GM23338 (cell line): ENCODE measurements around the gene RAB25. TPM values are rescaled to one million over a fixed set of nuclear protein-coding genes. Genes with fewer than 3 reads are reported as not detected.
A peak's percentile ranks its signal among the peaks of the same experiment; 100 is the strongest.

Experiments
- ATAC-seq: fragments of 200-7000 bp; cut with Tn5 transposase; 3 replicates; pipeline ENCODE4 v1.9.1; 2020
- DNase-seq: peaks from one replicate; pipeline ENCODE4 v3.0.0-alpha.2; 2015; ENCODE audit warnings: low spot score
- H2AFZ ChIP-seq: fragments of 200-600 bp; sonication (generic); 2 replicates; pipeline ENCODE4 v1.8.0; 2016; ENCODE audit warnings: antibody characterized with exemption, mild to moderate bottlenecking, moderate library complexity
- H3F3A ChIP-seq: fragments of 200-600 bp; sonication (generic); replicated peaks from 2 replicates; pipeline ENCODE4 v1.8.0; 2017; ENCODE audit warnings: antibody characterized with exemption, mixed run types, low read depth
- H3K27ac ChIP-seq: fragments of 200-600 bp; sonication (generic); 2 replicates; pipeline ENCODE4 v1.6.1; 2016; ENCODE audit warnings: low read depth
- H3K27me3 ChIP-seq: fragments of 200-600 bp; sonication (generic); 2 replicates; pipeline ENCODE4 v1.8.0; 2016; ENCODE audit warnings: mild to moderate bottlenecking, mixed run types, moderate library complexity; ENCODE audit not compliant: insufficient read depth
- H3K36me3 ChIP-seq: fragments of 200-600 bp; sonication (generic); 2 replicates; pipeline ENCODE4 v1.8.0; 2016; ENCODE audit warnings: mild to moderate bottlenecking; ENCODE audit not compliant: insufficient read depth
- H3K4me1 ChIP-seq: fragments of 200-600 bp; sonication (generic); 2 replicates; pipeline ENCODE4 v1.8.0; 2016; ENCODE audit warnings: mild to moderate bottlenecking, moderate library complexity; ENCODE audit not compliant: insufficient read depth
- H3K4me2 ChIP-seq: fragments of 200-600 bp; sonication (generic); 2 replicates; pipeline ENCODE4 v1.7.1; 2017; ENCODE audit warnings: mixed run types
- H3K4me3 ChIP-seq: fragments of 200-600 bp; sonication (generic); 2 replicates; pipeline ENCODE4 v1.6.1; 2016; ENCODE audit warnings: mixed run types
- H3K79me2 ChIP-seq: fragments of 200-600 bp; sonication (generic); replicated peaks from 2 replicates; pipeline ENCODE4 v1.8.0; 2017; ENCODE audit warnings: mild to moderate bottlenecking; ENCODE audit not compliant: insufficient read depth
- H3K9me2 ChIP-seq: fragments of 200-600 bp; sonication (generic); 2 replicates; pipeline ENCODE4 v1.8.0; 2017; ENCODE audit not compliant: insufficient read depth
- H4K20me1 ChIP-seq: fragments of 200-600 bp; sonication (generic); replicated peaks from 2 replicates; pipeline ENCODE4 v1.8.0; 2017; ENCODE audit warnings: mild to moderate bottlenecking; ENCODE audit not compliant: insufficient read depth
- H3K27ac Mint-ChIP-seq: 2 replicates; pipeline ENCODE4 v1.8.0; 2020; ENCODE audit warnings: inconsistent platforms, mild to moderate bottlenecking, moderate library complexity, mixed read lengths
- H3K27me3 Mint-ChIP-seq: 3 replicates; pipeline ENCODE4 v1.8.0; 2022; ENCODE audit warnings: low read depth, mild to moderate bottlenecking, moderate library complexity, mixed read lengths, inconsistent platforms; ENCODE audit not compliant: insufficient read depth, poor library complexity
- H3K36me3 Mint-ChIP-seq: 3 replicates; pipeline ENCODE4 v1.8.0; 2021; ENCODE audit warnings: low read depth, mild to moderate bottlenecking, inconsistent platforms, moderate library complexity, mixed read lengths
- H3K4me1 Mint-ChIP-seq: 3 replicates; pipeline ENCODE4 v1.8.0; 2020; ENCODE audit warnings: mild to moderate bottlenecking, inconsistent platforms, mixed read lengths
- H3K4me3 Mint-ChIP-seq: 3 replicates; pipeline ENCODE4 v1.8.0; 2021; ENCODE audit warnings: moderate library complexity, mild to moderate bottlenecking, inconsistent platforms, mixed read lengths
- H3K9me3 Mint-ChIP-seq: 3 replicates; pipeline ENCODE4 v1.8.0; 2020; ENCODE audit warnings: moderate library complexity, mild to moderate bottlenecking, inconsistent platforms, mixed read lengths
- CREB1 ChIP-seq: fragments of 250-450 bp; sonication (Bioruptor Pico); IDR thresholded peaks from 2 replicates; pipeline ENCODE4 v1.5.0; 2020; ENCODE audit warnings: low read depth, mild to moderate bottlenecking, moderate library complexity
- EZH2 ChIP-seq: fragments of 200-600 bp; sonication (generic); IDR thresholded peaks from one replicate; pipeline ENCODE4 v1.8.0; 2017; ENCODE audit warnings: antibody characterized with exemption, mild to moderate bottlenecking, low read depth; ENCODE audit not compliant: unreplicated experiment
- JUNB ChIP-seq: IDR thresholded peaks from one replicate; pipeline ENCODE4 v1.6.1; 2016; ENCODE audit warnings: antibody characterized with exemption; ENCODE audit not compliant: unreplicated experiment
- NANOG ChIP-seq: IDR thresholded peaks from 2 replicates; pipeline ENCODE4 v1.6.1; 2016; ENCODE audit warnings: antibody characterized with exemption, borderline replicate concordance
- POLR2AphosphoS5 ChIP-seq: IDR thresholded peaks from 2 replicates; pipeline ENCODE4 v1.6.1; 2016; ENCODE audit warnings: antibody characterized with exemption, low read depth
- REST ChIP-seq: IDR thresholded peaks from one replicate; pipeline ENCODE4 v1.6.1; 2018; ENCODE audit warnings: antibody characterized with exemption; ENCODE audit not compliant: unreplicated experiment
- STAT1 ChIP-seq: IDR thresholded peaks from one replicate; pipeline ENCODE4 v1.6.1; 2016; ENCODE audit warnings: antibody characterized with exemption; ENCODE audit not compliant: unreplicated experiment
- ZNF114 ChIP-seq: fragments of 250-450 bp; sonication (Bioruptor Pico); IDR thresholded peaks from 2 replicates; pipeline ENCODE4 v1.5.0; 2020; ENCODE audit warnings: mild to moderate bottlenecking, moderate library complexity
- ZNF331 ChIP-seq: fragments of 250-450 bp; sonication (Bioruptor Pico); IDR thresholded peaks from 2 replicates; pipeline ENCODE4 v1.5.0; 2020; ENCODE audit warnings: low read depth, mild to moderate bottlenecking, moderate library complexity
- ZNF462 ChIP-seq: fragments of 250-450 bp; sonication (Bioruptor Pico); IDR thresholded peaks from 2 replicates; pipeline ENCODE4 v1.5.0; 2020; ENCODE audit warnings: mild to moderate bottlenecking, moderate library complexity
- polyA plus RNA-seq: library from polyadenylated mRNA; unstranded; fragments of >200 nt; fragmentation: Nextera tagmentation; extraction: Ambion mirVana; gene quantifications from 2 replicates; pipeline ENCODE4 v1.2.1, GENCODE V29; 2016
- total RNA-seq: library from RNA; depleted of rRNA; stranded (reverse); fragments of >200 nt; shearing (Covaris generic); gene quantifications from 2 replicates; pipeline ENCODE4 v1.2.3, GENCODE V29; 2014

Gene RAB25
- total and polyA plus RNA-seq, 2 experiments from 2014 or later = 30.0 to 42.7 TPM

GRCh38 chr1:156073110-156073687 lies 12.2 kb downstream of the RAB25 start (continued):
- TF ChIP-seq REST = no peak
- TF ChIP-seq CREB1 (CRISPR knock-in tag) = no peak

GRCh38 chr1:156073740-156074139 lies 12.8 kb downstream of the RAB25 start:
- Mint-ChIP-seq H3K4me3 (peak overlapping the region; percentile 51), H3K9me3 (no peaks in the 10 kb centered on the region; the same call in 2 of the 3 replicates), H3K4me1 (peaks cover 77% of the 10 kb centered on the region), H3K27ac (peak overlapping the region; percentile 74), H3K36me3 (peaks cover 67% of the 10 kb centered on the region), H3K27me3 (peaks cover 27% of the 10 kb centered on the region)
- Histone ChIP-seq H4K20me1 (peaks cover 26% of the 10 kb centered on the region), H3K4me3 (0 out of 2 replicates have a peak overlapping the region, but pooled peaks have one; percentile 22), H3K27ac (peak overlapping the region; percentile 21; the same call in 1 of the 2 replicates), H3K9me2 (no peaks in the 10 kb centered on the region), H3K4me1 (peaks cover 68% of the 10 kb centered on the region), H3K79me2 (peaks cover 39% of the 10 kb centered on the region), H2AFZ (no peak overlapping the region), H3K27me3 (no peaks in the 10 kb centered on the region), H3K36me3 (no peaks in the 10 kb centered on the region; the same call in 1 of the 2 replicates), H3K4me2 (peak overlapping the region; percentile 37; the same call in 1 of the 2 replicates), H3F3A (peaks cover 50% of the 10 kb centered on the region)
- peak; percentile 92 for DNase-seq
- peak; percentile 51 for ATAC-seq
- TF ChIP-seq STAT1 (no peak), POLR2AphosphoS5 (peak; percentile 25; the same call in 1 of the 2 replicates)

GRCh38 chr1:156074661-156075060 lies 13.7 kb downstream of the RAB25 start:
- H3K4me2 ChIP-seq = peak overlapping the region; percentile 99
- H3K27ac ChIP-seq = peak overlapping the region; percentile 83
- ATAC-seq (peak; percentile 1; the same call in 2 of the 3 replicates), DNase-seq (peak; percentile 45)
- peaks cover 33% of the 10 kb centered on the region for H4K20me1 ChIP-seq
- Mint-ChIP-seq H3K4me1 (peaks cover 83% of the 10 kb centered on the region), H3K27me3 (peaks cover 21% of the 10 kb centered on the region), H3K36me3 (peaks cover 64% of the 10 kb centered on the region), H3K9me3 (no peaks in the 10 kb centered on the region; the same call in 2 of the 3 replicates), H3K4me3 (peak overlapping the region; percentile 49), H3K27ac (peak overlapping the region; percentile 50)
- no peaks in the 10 kb centered on the region; the same call in 1 of the 2 replicates for H3K36me3 ChIP-seq
- H3F3A ChIP-seq = peaks cover 55% of the 10 kb centered on the region
- H3K4me3 ChIP-seq = peak overlapping the region; percentile 54; the same call in 1 of the 2 replicates
- no peaks in the 10 kb centered on the region for H3K9me2 ChIP-seq
- peaks cover 48% of the 10 kb centered on the region for H3K79me2 ChIP-seq
- H2AFZ ChIP-seq = no peak overlapping the region
- peaks cover 77% of the 10 kb centered on the region for H3K4me1 ChIP-seq
- H3K27me3 ChIP-seq = no peaks in the 10 kb centered on the region
- TF ChIP-seq JUNB (no peak), ZNF331 (CRISPR knock-in tag) (no peak), CREB1 (CRISPR knock-in tag) (no peak), EZH2 (no peak), ZNF114 (CRISPR knock-in tag) (no peak), NANOG (no peak), STAT1 (no peak), ZNF462 (CRISPR knock-in tag) (no peak)
